Endometrium (tissue), 2 donors: ENCODE measurements around the gene FOXO4.

Source experiments
- FAIRE-seq: peaks from 2 replicates; lab custom pipeline; 2012; peaks lifted over from hg19 to GRCh38; lab: Jason Lieb, UNC
- donor health status: control.
- donor health status: control.

The FOXO4 gene

GRCh38 chrX:71098951-71099506 is 3.4 kb downstream of the FOXO4 start:
- FAIRE-seq = no peak

- FAIRE-seq = no peak
Observed at GRCh38 chrX:71099736-71100135, 4.1 kb downstream of the FOXO4 start.

- FAIRE-seq = no peak
Observed at GRCh38 chrX:71100581-71101505, 5.2 kb downstream of the FOXO4 start.

GRCh38 chrX:71102292-71102691 is 6.6 kb downstream of the FOXO4 start:
- no peak for FAIRE-seq

GRCh38 chrX:71103110-71103983 is 7.7 kb downstream of the FOXO4 start:
- no peak for FAIRE-seq

- no peak for FAIRE-seq
Observed at GRCh38 chrX:71105628-71106027, 10.0 kb downstream of the FOXO4 start.

GRCh38 chrX:71106427-71106826 is 10.8 kb downstream of the FOXO4 start, which contains the start of gene CXorf65:
CXorf65 (minus strand) TSS chrX:71106740; CDS start chrX:71106556, 184 bp downstream.
- FAIRE-seq = no peak

- no peak for FAIRE-seq
Observed at GRCh38 chrX:71107245-71107644, 11.6 kb downstream of the FOXO4 start.

GRCh38 chrX:71107762-71108360 is 12.2 kb downstream of the FOXO4 start:
- FAIRE-seq = no peak

- no peak for FAIRE-seq
Observed at GRCh38 chrX:71109051-71109450, 13.4 kb downstream of the FOXO4 start.

GRCh38 chrX:71111141-71111843 is 15.6 kb downstream of the FOXO4 start, which contains the start of gene IL2RG:
IL2RG (minus strand) TSS chrX:71111577; CDS start chrX:71111539, 38 bp downstream.
- no peak for FAIRE-seq

GRCh38 chrX:71111921-71112431 is 16.3 kb downstream of the FOXO4 start:
- FAIRE-seq = no peak

- FAIRE-seq = no peak
Observed at GRCh38 chrX:71117358-71117757, 21.7 kb downstream of the FOXO4 start.

GRCh38 chrX:71118032-71118984 is 22.7 kb downstream of the FOXO4 start, which contains the start of gene MED12:
MED12 (plus strand) TSS chrX:71118596; CDS start chrX:71118755, 159 bp downstream.
- FAIRE-seq = no peak

- no peak for FAIRE-seq
Observed at GRCh38 chrX:71118985-71119535, 23.4 kb downstream of the FOXO4 start.

GRCh38 chrX:71128166-71128833 is 32.6 kb downstream of the FOXO4 start:
- FAIRE-seq = no peak

- FAIRE-seq = no peak
Observed at GRCh38 chrX:71128915-71129765, 33.5 kb downstream of the FOXO4 start.

GRCh38 chrX:71131510-71131909 is 35.9 kb downstream of the FOXO4 start:
- no peak for FAIRE-seq
